ENCODE results near the gene SPATA32.

SPATA32 gene

GRCh38 chr17:45246861-45247428 lies 14.9 kb downstream of the SPATA32 start:
- no peak for DNase-seq (ENCODE audit: low read depth)

- no peak for DNase-seq (ENCODE audit: low read depth)
Observed at GRCh38 chr17:45246338-45246737, 15.6 kb downstream of the SPATA32 start.

GRCh38 chr17:45244725-45245656 lies 16.9 kb downstream of the SPATA32 start:
- no peak for DNase-seq (ENCODE audit: low read depth)

GRCh38 chr17:45243750-45244149 lies 18.1 kb downstream of the SPATA32 start:
- no peak for DNase-seq (ENCODE audit: low read depth)

GRCh38 chr17:45242029-45242414 lies 19.9 kb downstream of the SPATA32 start:
- DNase-seq (ENCODE audit: low read depth) = no peak

- DNase-seq (ENCODE audit: low read depth) = no peak
Observed at GRCh38 chr17:45241328-45242028, 20.4 kb downstream of the SPATA32 start.

- DNase-seq (ENCODE audit: low read depth) = no peak
Observed at GRCh38 chr17:45240905-45241327, 21.0 kb downstream of the SPATA32 start.

GRCh38 chr17:45238155-45238774 lies 23.6 kb downstream of the SPATA32 start:
- DNase-seq (ENCODE audit: low read depth) = no peak

- no peak for DNase-seq (ENCODE audit: low read depth)
Observed at GRCh38 chr17:45237686-45238085, 24.2 kb downstream of the SPATA32 start.

- no peak for DNase-seq (ENCODE audit: low read depth)
Observed at GRCh38 chr17:45236282-45236606, 25.6 kb downstream of the SPATA32 start.

GRCh38 chr17:45235416-45236281 lies 26.2 kb downstream of the SPATA32 start:
- peak; percentile 58 for DNase-seq (ENCODE audit: low read depth)

GRCh38 chr17:45234641-45235415 lies 27.1 kb downstream of the SPATA32 start:
- no peak for DNase-seq (ENCODE audit: low read depth)

- DNase-seq (ENCODE audit: low read depth) = no peak
Observed at GRCh38 chr17:45233423-45233924, 28.4 kb downstream of the SPATA32 start.

- DNase-seq (ENCODE audit: low read depth) = no peak
Observed at GRCh38 chr17:45232514-45233422, 29.1 kb downstream of the SPATA32 start.

- DNase-seq (ENCODE audit: low read depth) = no peak
Observed at GRCh38 chr17:45231481-45232116, 30.3 kb downstream of the SPATA32 start.

- DNase-seq (ENCODE audit: low read depth) = no peak
Observed at GRCh38 chr17:45230787-45231480, 31.0 kb downstream of the SPATA32 start.

- DNase-seq (ENCODE audit: low read depth) = no peak
Observed at GRCh38 chr17:45230410-45230786, 31.5 kb downstream of the SPATA32 start.

GRCh38 chr17:45229681-45230409 lies 32.0 kb downstream of the SPATA32 start:
- no peak for DNase-seq (ENCODE audit: low read depth)
